ENCODE measurements around the gene ZNF549. TPM values are rescaled to one million over a fixed set of nuclear protein-coding genes. Genes with fewer than 3 reads are reported as not detected.

ZNF549 gene
- total RNA-seq, 1 experiment from 2014 or later = 5.5 TPM

DNA sequence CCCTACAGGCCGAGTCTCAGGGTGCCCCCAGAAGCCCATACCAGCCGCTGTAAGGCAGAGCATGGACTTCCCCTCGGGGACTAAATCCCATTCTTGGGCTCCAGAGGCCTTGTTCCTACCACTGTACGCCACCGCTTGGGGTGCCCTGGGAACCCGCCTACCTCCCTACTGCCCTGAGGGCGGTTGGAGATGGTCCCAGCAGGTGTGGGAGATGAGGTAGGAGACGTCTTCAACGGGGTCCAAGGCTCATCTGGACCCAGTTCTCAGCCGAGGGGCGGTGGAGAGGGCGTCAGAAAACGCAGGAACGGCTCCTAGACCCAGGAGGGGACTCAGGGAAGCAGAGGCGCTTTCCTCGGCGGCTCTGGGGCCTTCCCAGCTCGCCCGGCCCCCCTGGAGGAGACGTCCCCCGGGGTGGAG, 56.0 kb downstream of the ZNF549 start:
- no peaks in the 10 kb centered on the region for H3K4me1 Mint-ChIP-seq (ENCODE audit: low read depth, unreplicated experiment)
- Histone ChIP-seq H3K36me3 (ENCODE audit: control insufficient read depth, insufficient read depth, low read length) (no peaks in the 10 kb centered on the region), H3K9me3 (no peaks in the 10 kb centered on the region), H3K27me3 (replicated peaks; ENCODE audit: control insufficient read depth, insufficient read depth, low read length) (no peaks in the 10 kb centered on the region), H3K4me3 (ENCODE audit: low read depth, low read length) (no peak overlapping the region), H3K4me1 (no peaks in the 10 kb centered on the region)
- no peaks in the 10 kb centered on the region for H3K27me3 Mint-ChIP-seq (ENCODE audit: insufficient read depth, unreplicated experiment)
- POLR2A ChIA-PET = no interaction called here
- TF ChIP-seq, protein P1, sequence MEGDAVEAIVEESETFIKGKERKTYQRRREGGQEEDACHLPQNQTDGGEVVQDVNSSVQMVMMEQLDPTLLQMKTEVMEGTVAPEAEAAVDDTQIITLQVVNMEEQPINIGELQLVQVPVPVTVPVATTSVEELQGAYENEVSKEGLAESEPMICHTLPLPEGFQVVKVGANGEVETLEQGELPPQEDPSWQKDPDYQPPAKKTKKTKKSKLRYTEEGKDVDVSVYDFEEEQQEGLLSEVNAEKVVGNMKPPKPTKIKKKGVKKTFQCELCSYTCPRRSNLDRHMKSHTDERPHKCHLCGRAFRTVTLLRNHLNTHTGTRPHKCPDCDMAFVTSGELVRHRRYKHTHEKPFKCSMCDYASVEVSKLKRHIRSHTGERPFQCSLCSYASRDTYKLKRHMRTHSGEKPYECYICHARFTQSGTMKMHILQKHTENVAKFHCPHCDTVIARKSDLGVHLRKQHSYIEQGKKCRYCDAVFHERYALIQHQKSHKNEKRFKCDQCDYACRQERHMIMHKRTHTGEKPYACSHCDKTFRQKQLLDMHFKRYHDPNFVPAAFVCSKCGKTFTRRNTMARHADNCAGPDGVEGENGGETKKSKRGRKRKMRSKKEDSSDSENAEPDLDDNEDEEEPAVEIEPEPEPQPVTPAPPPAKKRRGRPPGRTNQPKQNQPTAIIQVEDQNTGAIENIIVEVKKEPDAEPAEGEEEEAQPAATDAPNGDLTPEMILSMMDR (IDR thresholded peaks at IDR 0.05; ENCODE audit: insufficient read depth in 1 of 2, low read depth in 1 of 2, low read length in 1 of 2, severe bottlenecking in 1 of 2, unreplicated experiment in 1 of 2) = no peak
- no peaks in the 10 kb centered on the region for H3K36me3 Mint-ChIP-seq (ENCODE audit: insufficient read depth, unreplicated experiment)
- CTCF ChIA-PET = no interaction called here
- intact Hi-C loops (cut with micrococcal nuclease; ENCODE audit: unreplicated experiment) = no loop called here
- H3K9me3 Mint-ChIP-seq (ENCODE audit: unreplicated experiment) = peaks cover 35% of the 10 kb centered on the region
- no peak for DNase-seq
- H3K27ac Mint-ChIP-seq (ENCODE audit: unreplicated experiment) = no peak overlapping the region
- no TSS peak for BruUV-seq (replicated peaks)
- H3K4me3 Mint-ChIP-seq (ENCODE audit: unreplicated experiment) = no peak overlapping the region

DNA sequence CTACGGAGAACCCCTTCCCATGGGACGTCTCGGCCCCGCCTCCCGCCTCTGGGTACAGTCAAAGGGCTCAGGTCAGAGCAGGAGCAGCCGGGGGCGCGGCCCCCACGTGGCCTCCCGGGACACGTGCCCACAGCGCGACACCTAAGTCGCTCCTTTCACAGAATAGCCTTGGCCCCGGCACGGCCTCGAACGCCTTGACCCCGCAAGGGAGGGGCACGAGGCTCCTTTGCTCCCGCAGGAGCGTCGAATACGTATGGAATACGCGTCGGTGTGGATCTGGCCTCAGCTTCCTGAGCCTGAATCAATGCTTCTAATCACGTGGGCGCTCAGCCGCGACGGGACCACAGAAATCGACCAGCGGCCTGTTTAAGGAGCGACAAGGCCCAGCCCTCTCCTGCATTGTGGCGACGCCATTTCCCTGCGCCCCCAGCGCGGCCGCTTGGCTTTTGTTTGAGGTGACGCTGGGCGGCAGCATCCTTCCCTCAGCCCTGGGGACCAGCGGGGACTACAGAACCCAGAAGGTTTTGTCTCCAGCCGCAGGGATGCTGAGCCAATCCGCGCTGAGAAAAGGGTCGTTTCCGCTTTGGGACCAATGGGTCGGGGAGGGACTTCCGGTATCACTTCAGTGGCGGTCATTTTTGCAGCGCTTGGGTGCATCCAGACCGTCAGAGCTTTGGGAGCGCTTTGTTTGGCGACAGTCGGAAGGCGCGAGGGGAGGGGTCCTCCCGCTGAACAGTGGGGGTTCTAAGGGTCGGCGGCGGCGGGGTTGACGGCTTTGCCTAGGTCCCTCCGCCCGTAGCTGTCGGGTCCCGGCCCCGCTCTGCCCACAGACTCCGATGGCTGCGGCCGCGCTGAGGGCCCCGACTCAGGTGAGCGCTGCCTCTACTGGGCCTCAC, 56.6 kb downstream of the ZNF549 start, which contains the start of gene ZIK1:
TSS of gene ZIK1 (plus strand) at position 625 of the 896 bp plus-strand sequence. CDS start at position 837, 212 bp downstream.
- ChIA-PET CTCF (no interaction called here), POLR2A (no interaction called here)
- no peaks in the 10 kb centered on the region for H3K9me3 ChIP-seq
- BruUV-seq (replicated peaks) = no TSS peak
- no peak within 1 kb of the TSS for H3K4me3 ChIP-seq (ENCODE audit: low read depth, low read length)
- TF ChIP-seq, protein P1 (IDR thresholded peaks at IDR 0.05; ENCODE audit: insufficient read depth in 1 of 2, low read depth in 1 of 2, low read length in 1 of 2, severe bottlenecking in 1 of 2, unreplicated experiment in 1 of 2) = no peak
- no peaks in the 10 kb centered on the region for H3K36me3 ChIP-seq (ENCODE audit: control insufficient read depth, insufficient read depth, low read length)
- intact Hi-C loops (cut with micrococcal nuclease; ENCODE audit: unreplicated experiment) = no loop called here
- peaks cover 42% of the 10 kb centered on the region for H3K9me3 Mint-ChIP-seq (ENCODE audit: unreplicated experiment)
- H3K36me3 Mint-ChIP-seq (ENCODE audit: insufficient read depth, unreplicated experiment) = no peaks in the 10 kb centered on the region
- H3K27me3 Mint-ChIP-seq (ENCODE audit: insufficient read depth, unreplicated experiment) = no peaks in the 10 kb centered on the region
- no peak for DNase-seq
- H3K27ac Mint-ChIP-seq (ENCODE audit: unreplicated experiment) = no peak within 1 kb of the TSS
- no peaks in the 10 kb centered on the region for H3K4me1 ChIP-seq
- H3K27me3 ChIP-seq (replicated peaks; ENCODE audit: control insufficient read depth, insufficient read depth, low read length) = no peaks in the 10 kb centered on the region
- no peak within 1 kb of the TSS for H3K4me3 Mint-ChIP-seq (ENCODE audit: unreplicated experiment)
- no peaks in the 10 kb centered on the region for H3K4me1 Mint-ChIP-seq (ENCODE audit: low read depth, unreplicated experiment)

DNA sequence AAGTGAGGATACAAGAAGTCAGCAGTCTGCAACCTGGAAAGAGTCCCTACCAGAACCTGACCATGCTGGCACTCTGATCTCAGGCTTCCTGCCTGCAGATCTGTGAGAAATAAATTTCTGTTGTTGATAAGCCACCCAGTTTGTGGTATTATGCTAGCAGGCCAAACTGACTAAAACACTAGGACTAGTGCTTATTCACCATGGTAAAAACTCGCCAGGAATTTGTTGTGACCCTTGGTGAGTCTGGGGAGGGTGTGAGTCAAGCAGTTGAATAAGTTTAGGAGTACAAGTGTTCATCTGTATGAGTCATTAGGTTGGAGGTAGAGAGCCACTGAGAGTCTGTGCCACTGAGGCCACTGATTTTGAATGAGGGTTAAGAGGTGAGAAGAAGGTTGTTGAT, 60.4 kb downstream of the ZNF549 start:
- Mint-ChIP-seq H3K27me3 (ENCODE audit: insufficient read depth, unreplicated experiment) (no peaks in the 10 kb centered on the region), H3K4me1 (ENCODE audit: low read depth, unreplicated experiment) (no peaks in the 10 kb centered on the region), H3K27ac (ENCODE audit: unreplicated experiment) (no peak overlapping the region), H3K36me3 (ENCODE audit: insufficient read depth, unreplicated experiment) (no peaks in the 10 kb centered on the region), H3K4me3 (ENCODE audit: unreplicated experiment) (no peak overlapping the region), H3K9me3 (ENCODE audit: unreplicated experiment) (peaks cover 42% of the 10 kb centered on the region)
- no peak for DNase-seq
- no peaks in the 10 kb centered on the region for H3K4me1 ChIP-seq
- POLR2A ChIA-PET = no interaction called here
- H3K4me3 ChIP-seq (ENCODE audit: low read depth, low read length) = no peak overlapping the region
- no peaks in the 10 kb centered on the region for H3K27me3 ChIP-seq (replicated peaks; ENCODE audit: control insufficient read depth, insufficient read depth, low read length)
- CTCF ChIA-PET = no interaction called here
- TF ChIP-seq, protein P1 (IDR thresholded peaks at IDR 0.05; ENCODE audit: insufficient read depth in 1 of 2, low read depth in 1 of 2, low read length in 1 of 2, severe bottlenecking in 1 of 2, unreplicated experiment in 1 of 2) = no peak
- H3K36me3 ChIP-seq (ENCODE audit: control insufficient read depth, insufficient read depth, low read length) = no peaks in the 10 kb centered on the region
- H3K9me3 ChIP-seq = no peaks in the 10 kb centered on the region
- intact Hi-C loops (cut with micrococcal nuclease; ENCODE audit: unreplicated experiment) = no loop called here
- no TSS peak for BruUV-seq (replicated peaks)

All from Caco-2 (cell line).